Measurements from ENCODE around the gene TNNI2. TPM values are rescaled to one million over a fixed set of nuclear protein-coding genes. Genes with fewer than 3 reads are reported as not detected.

The TNNI2 gene
- total and polyA plus RNA-seq, 2 donors (not counting 1 experiment from before 2014, with no cell fraction given) = 2.9 to 12.9 TPM

GRCh38 chr11:1845561-1846452 lies 7.0 kb downstream of the TNNI2 start:
- CTCF ChIA-PET = interaction anchor here (1.0 to 1.5 kb wide), 4 partner anchors 7 to 152 kb away, joined by 3 to 5 read pairs (median 3); partner anchors contain the start of gene TNNI2
- WGBS (ENCODE audit: insufficient coverage) = 71% methylated on average over 20 of the region's 21 CpGs
- Histone ChIP-seq H3K79me2 (ENCODE audit: control insufficient read depth, insufficient read depth, low read length) (peaks cover 28% of the 10 kb centered on the region), H2AFZ (ENCODE audit: insufficient read depth, low read depth, low read length, poor library complexity, severe bottlenecking) (peak overlapping the region; percentile 67), H3K27me3 (replicated peaks in 1 of 4; ENCODE audit: control extremely low read depth in 1 of 4, control insufficient read depth in 3 of 4, insufficient read depth in 4 of 4, low read length in 3 of 4) (no peaks in the 10 kb centered on the region), H3K4me2 (replicated peaks; ENCODE audit: low read depth, low read length, poor library complexity, severe bottlenecking) (peak overlapping the region; percentile 80), H4K20me1 (ENCODE audit: control insufficient read depth, insufficient read depth, low read length, poor library complexity, severe bottlenecking) (no peaks in the 10 kb centered on the region), H3K9ac (ENCODE audit: low read length) (no peak overlapping the region), H3K36me3 (replicated peaks in 1 of 2; ENCODE audit: control extremely low read depth in 1 of 2, control insufficient read depth in 1 of 2, extremely low read depth in 1 of 2, insufficient read depth in 2 of 2, low read length in 1 of 2) (peaks cover 0 to 4% of the 10 kb centered on the region in 2 experiments), H3K9me3 (ENCODE audit: control extremely low read depth in 1 of 3, control insufficient read depth in 2 of 3, insufficient read depth in 1 of 3, low read length in 2 of 3) (no peaks in the 10 kb centered on the region), H3K4me3 (ENCODE audit: control extremely low read depth in 1 of 5, extremely low read depth in 1 of 5, insufficient read depth in 1 of 5, low read depth in 2 of 5, low read length in 4 of 5) (no peak overlapping the region), H3K4me1 (ENCODE audit: control insufficient read depth in 2 of 2, insufficient read depth in 2 of 2, low read length in 2 of 2) (peaks cover 59 to 84% of the 10 kb centered on the region in 2 donors), H3K27ac (ENCODE audit: low read length in 2 of 2) (no peak overlapping the region)
- DNase-seq (peak; percentile 35), ATAC-seq (ENCODE audit: low read depth) (no peak)
- intact Hi-C loops (cut with micrococcal nuclease) = loop anchor here (10.0 kb wide), 1 partner anchor 81 kb away; the partner anchor contains the start of gene CTSD
- peak overlapping the region; percentile 86 for H3K4me3 Mint-ChIP-seq
- no peaks in the 10 kb centered on the region for H3K27me3 Mint-ChIP-seq
- no peak for TF ChIP-seq EZH2 (IDR thresholded peaks at IDR 0.05; ENCODE audit: borderline replicate concordance, insufficient read depth, low read depth, low read length, poor library complexity, severe bottlenecking)
- TF ChIP-seq CTCF (IDR thresholded peaks at IDR 0.05) = no peak
- peaks cover 79% of the 10 kb centered on the region for H3K4me1 Mint-ChIP-seq
- POLR2A ChIA-PET = no interaction called here
- H3K9me3 Mint-ChIP-seq (ENCODE audit: insufficient read depth) = no peaks in the 10 kb centered on the region
- H3K27ac Mint-ChIP-seq = peak overlapping the region; percentile 89
